H1 (cell line): ENCODE data around the gene ADIPOR1. TPM values are rescaled to one million over a fixed set of nuclear protein-coding genes. Genes with fewer than 3 reads are reported as not detected.

ENCODE experiments used
- CHD7 ChIP-seq: fragments of 300-600 bp; sonication (generic); IDR thresholded peaks from 2 replicates; pipeline ENCODE4 v1.7.1; 2012; ENCODE audit warnings: low read length, moderate library complexity, mild to moderate bottlenecking, inconsistent platforms; ENCODE audit not compliant: insufficient replicate concordance
- CTCF ChIP-seq, 3 experiments: IDR thresholded peaks; 1 replicate in 2 of 3; 2 replicates in 1 of 3; pipeline versions ENCODE4 v1.5.1 to v1.6.1; 2011; ENCODE audit warnings: low read length in 3 of 3, mild to moderate bottlenecking in 3 of 3, inconsistent platforms in 2 of 3, low read depth in 1 of 3, moderate library complexity in 1 of 3; ENCODE audit not compliant: insufficient read depth in 1 of 3; ENCODE audit errors: control extremely low read depth in 1 of 3
- HDAC6 ChIP-seq: IDR thresholded peaks from one replicate; pipeline ENCODE4 v1.7.1; 2012; ENCODE audit warnings: low read depth, mild to moderate bottlenecking, inconsistent platforms, low read length, moderate library complexity
- KDM4A ChIP-seq: IDR thresholded peaks from one replicate; pipeline ENCODE4 v1.7.1; 2012; ENCODE audit warnings: low read depth, mild to moderate bottlenecking, moderate library complexity, low read length, inconsistent platforms; ENCODE audit not compliant: severe bottlenecking
- NANOG ChIP-seq: IDR thresholded peaks from 2 replicates; pipeline ENCODE4 v1.6.1; 2011; ENCODE audit warnings: low read length, low read depth, mild to moderate bottlenecking, inconsistent platforms; ENCODE audit not compliant: insufficient read depth, poor library complexity, severe bottlenecking
- NRF1 ChIP-seq: IDR thresholded peaks from 2 replicates; pipeline ENCODE4 v1.6.1; 2011; ENCODE audit warnings: mild to moderate bottlenecking, low read depth, low read length, improper control_type of control experiment
- POLR2A ChIP-seq, 2 experiments: IDR thresholded peaks; 1 replicate in 1 of 2; 2 replicates in 1 of 2; pipeline ENCODE4 v1.6.1; 2011; ENCODE audit warnings: low read depth in 2 of 2, low read length in 2 of 2, mild to moderate bottlenecking in 2 of 2; ENCODE audit errors: control extremely low read depth in 1 of 2
- POU5F1 ChIP-seq: IDR thresholded peaks from 2 replicates; pipeline ENCODE4 v1.6.1; 2011; ENCODE audit warnings: low read depth, mild to moderate bottlenecking, low read length, moderate library complexity
- SIX5 ChIP-seq: IDR thresholded peaks from 2 replicates; pipeline ENCODE4 v1.6.1; 2011; ENCODE audit warnings: mild to moderate bottlenecking, low read depth, low read length
- TBP ChIP-seq: IDR thresholded peaks from 2 replicates; pipeline ENCODE4 v1.6.1; 2011; ENCODE audit warnings: low read depth, low read length, improper control_type of control experiment
- polyA plus RNA-seq, 7 experiments: library from polyadenylated mRNA; depleted of rRNA in 3 of 7; stranded (reverse) in 5 of 7; unstranded in 2 of 7; fragments of >200 nt in 5 of 7; fragments of 200-250 nt in 2 of 7; gene quantifications; 1 replicate in 5 of 7; 2 replicates in 1 of 7; 4 replicates in 1 of 7; pipeline versions ENCODE4 v1.2.1 to v1.2.3, GENCODE V29; 2011 to 2013; ENCODE audit warnings: missing spikeins in 2 of 7, mixed read lengths in 2 of 7
- total RNA-seq: library from RNA; stranded (reverse); fragmentation: NEBNext Ultra II Directional; extraction: Animal tissue kit (Norgen Biotek cat#: 25700); gene quantifications from 2 replicates; pipeline ENCODE4 v1.2.1, GENCODE V29; 2021

ADIPOR1 gene
- total and polyA plus RNA-seq, 2 of the 8 experiments (the other 6 are each of a cell fraction or from before 2014, with no cell fraction given) = 69.8 to 118 TPM

- no peak for TF ChIP-seq CHD7
- no peak for TF ChIP-seq NRF1
- no peak for TF ChIP-seq POLR2A (IDR thresholded peaks at IDR 0.05; ENCODE audit: control extremely low read depth in 1 of 2, low read depth in 2 of 2, low read length in 2 of 2)
- TF ChIP-seq KDM4A = no peak
- TF ChIP-seq CTCF (IDR thresholded peaks at IDR 0.05; ENCODE audit: control extremely low read depth in 1 of 3, insufficient read depth in 1 of 3, low read depth in 1 of 3, low read length in 3 of 3) = peak in 2 of 3 experiments; percentile 87 to 88; a peak in 3 of 4 replicates
- TF ChIP-seq TBP = 0 out of 2 replicates have a peak, but pooled peaks have one; percentile 11
- TF ChIP-seq POU5F1 = no peak
- no peak for TF ChIP-seq HDAC6
- no peak for TF ChIP-seq SIX5
- TF ChIP-seq NANOG = no peak
Observed at GRCh38 chr1:202968895-202969295, 10.8 kb upstream of the ADIPOR1 start (continued).
